ENCODE measurements around the gene SEZ6.

DNA sequence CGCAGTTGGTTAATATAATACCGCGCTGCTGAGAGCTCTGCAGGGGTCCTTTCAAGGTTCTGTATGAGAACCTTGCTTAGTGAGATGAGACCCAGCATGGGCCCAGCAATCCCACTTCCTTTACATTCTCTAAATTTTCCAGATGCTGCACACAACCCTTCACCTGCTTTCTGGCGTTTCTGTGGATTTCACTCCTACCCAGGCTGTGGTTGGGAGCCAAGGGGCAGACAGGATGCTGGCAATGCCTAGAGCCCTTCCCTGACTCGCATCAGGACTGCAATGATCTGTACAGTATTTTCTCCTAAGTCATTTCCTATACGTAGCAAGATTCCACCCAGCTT is 27.0 kb upstream of the SEZ6 start:
- TF ChIP-seq, protein P1, sequence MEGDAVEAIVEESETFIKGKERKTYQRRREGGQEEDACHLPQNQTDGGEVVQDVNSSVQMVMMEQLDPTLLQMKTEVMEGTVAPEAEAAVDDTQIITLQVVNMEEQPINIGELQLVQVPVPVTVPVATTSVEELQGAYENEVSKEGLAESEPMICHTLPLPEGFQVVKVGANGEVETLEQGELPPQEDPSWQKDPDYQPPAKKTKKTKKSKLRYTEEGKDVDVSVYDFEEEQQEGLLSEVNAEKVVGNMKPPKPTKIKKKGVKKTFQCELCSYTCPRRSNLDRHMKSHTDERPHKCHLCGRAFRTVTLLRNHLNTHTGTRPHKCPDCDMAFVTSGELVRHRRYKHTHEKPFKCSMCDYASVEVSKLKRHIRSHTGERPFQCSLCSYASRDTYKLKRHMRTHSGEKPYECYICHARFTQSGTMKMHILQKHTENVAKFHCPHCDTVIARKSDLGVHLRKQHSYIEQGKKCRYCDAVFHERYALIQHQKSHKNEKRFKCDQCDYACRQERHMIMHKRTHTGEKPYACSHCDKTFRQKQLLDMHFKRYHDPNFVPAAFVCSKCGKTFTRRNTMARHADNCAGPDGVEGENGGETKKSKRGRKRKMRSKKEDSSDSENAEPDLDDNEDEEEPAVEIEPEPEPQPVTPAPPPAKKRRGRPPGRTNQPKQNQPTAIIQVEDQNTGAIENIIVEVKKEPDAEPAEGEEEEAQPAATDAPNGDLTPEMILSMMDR (IDR thresholded peaks at IDR 0.05), result no peak
- no peak for TF ChIP-seq POLR2A (IDR thresholded peaks at IDR 0.05)
